ENCODE data around the gene UPK2.

UPK2 gene

DNA sequence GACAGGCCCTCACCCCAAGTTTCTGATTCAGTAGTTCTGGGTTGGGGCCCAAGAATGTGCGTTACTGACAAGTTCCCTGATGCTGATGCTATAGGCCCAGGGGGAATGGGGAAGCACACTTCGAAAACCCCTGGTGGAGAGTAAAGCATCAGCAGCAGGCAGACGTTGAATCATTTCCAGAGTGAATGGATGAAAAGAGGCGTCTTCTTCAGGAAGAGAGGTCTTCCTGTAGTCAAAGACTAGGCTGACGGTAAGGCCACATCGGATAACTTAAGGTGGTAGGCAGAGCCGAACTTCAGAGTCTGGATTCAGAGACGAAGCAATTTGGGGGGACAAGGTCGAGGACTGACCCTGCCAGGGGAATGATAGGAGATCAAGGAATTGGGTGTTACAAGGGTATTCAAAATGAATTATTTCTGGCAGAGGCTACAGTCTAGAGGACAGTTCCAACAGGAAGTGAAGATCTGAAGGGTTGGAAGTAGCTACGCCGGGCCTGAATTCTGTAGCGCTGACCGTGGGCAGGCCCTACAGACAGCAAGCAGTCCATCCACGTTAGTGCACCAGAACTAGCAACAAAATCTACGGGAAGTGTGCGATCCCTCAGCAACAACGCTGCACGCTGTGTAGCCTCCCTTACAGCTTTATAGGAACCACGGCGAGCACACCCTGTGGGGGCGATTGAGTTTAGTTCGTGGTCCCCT is 41.0 kb downstream of the UPK2 start:
- DNase-seq = peak; percentile 78

DNA sequence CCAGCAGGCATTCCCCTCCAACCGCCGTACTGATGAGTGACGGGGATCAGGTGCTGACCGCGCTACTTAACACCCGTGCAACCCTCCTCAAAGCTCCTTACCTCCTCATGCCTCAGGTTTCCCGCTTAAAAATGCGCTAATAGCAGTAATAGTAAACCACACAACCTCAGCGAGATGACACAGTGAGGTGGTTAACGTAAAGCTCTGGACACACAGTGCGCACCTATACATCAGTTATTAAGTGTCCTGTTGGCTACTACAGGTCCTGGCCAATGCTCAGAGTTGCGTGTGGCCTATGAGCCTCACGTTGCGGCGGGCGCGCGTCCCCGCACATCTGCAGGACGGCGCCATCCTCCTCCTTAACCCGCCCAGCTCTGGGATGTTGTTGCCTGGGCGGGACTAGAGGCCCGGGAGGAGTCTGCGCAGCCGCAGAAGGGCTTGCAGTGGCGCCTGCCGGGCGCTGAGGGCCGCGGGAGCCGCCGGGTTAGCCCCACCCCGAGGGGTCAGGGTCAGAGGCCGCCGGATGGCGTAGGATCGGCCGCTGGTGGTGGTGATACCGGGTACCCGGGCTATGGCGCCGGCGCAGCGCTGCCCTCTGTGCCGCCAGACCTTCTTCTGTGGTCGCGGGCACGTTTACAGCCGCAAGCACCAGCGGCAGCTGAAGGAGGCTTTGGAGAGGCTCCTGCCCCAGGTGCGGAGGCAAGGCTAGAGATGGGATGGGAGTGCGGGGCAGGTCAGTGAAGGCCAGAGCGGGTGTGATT is 41.7 kb downstream of the UPK2 start, which contains the start of gene CENATAC:
TSS of gene CENATAC (plus strand) at position 512 of the 761 bp plus-strand sequence. CDS start at position 572, 60 bp downstream.
- DNase-seq = peak; percentile 99

DNA sequence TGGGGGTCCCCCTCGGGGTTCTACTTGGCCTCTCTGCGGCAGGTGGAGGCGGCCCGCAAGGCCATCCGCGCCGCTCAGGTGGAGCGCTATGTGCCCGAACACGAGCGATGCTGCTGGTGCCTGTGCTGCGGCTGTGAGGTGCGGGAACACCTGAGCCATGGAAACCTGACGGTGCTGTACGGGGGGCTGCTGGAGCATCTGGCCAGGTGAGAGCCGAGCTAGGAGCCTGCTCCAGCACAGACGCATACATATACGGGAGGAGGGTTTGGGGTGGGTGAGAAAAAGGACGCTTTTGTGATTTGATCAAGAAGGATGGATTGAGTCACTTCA is 42.3 kb downstream of the UPK2 start:
- DNase-seq = no peak

DNA sequence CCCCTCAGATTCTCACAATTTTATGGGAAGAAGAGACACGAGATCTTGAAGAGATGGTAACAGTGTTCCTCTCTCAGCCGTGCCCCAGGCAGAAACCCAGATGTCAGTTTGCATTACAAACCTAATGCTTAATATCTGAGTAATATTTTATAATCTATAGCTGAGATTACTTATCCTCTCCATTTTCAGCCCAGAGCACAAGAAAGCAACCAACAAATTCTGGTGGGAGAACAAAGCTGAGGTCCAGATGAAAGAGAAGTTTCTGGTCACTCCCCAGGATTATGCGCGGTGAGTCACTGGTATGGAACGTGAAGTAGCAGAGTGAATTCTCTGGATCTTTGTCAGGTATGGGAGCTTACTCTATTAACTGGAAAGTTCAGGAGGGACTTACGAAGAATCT is 42.7 kb downstream of the UPK2 start:
- DNase-seq = no peak

DNA sequence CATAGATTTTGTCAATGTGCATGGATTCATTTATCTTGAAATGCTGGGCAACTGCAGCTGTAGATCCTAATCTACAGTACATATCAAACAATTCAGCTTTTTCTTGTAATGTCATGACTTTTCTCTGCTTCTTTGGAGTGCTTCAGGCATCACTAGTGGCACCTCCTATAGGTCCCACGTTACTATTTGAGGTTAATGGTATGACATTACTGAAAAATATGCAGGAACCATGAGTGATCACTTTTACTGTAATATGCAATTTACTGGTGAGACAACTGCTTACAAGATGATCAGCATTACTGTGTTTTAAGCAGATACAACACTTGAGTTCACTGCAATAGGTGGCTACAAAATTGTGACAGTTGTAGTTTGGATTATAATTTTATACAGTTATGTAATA is 44.8 kb downstream of the UPK2 start:
- no peak for DNase-seq

DNA sequence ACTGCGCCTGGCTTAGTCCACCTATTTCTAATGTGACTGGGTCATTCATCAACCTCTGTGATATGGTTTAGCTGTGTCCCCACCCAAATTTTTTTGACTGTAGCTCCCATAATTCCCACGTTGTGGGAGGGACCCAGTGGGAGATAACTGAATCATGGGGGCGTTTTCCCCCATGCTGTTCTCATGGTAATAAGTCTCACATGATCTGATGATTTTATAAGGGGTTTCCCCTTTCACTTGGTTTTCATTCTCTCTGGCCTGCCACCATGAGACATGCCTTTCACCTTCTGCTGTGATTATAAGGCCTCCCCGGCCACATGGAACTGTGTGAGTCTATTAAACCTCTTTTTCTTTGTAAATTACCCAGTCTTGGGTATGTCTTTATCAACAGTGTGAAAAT is 50.6 kb downstream of the UPK2 start:
- DNase-seq = no peak
